GM18861 (cell line): ENCODE results near the gene RNF123.
"Not testable (repeated sequence)": the region's sequence is repeated elsewhere in the genome, so short reads cannot be mapped to it uniquely, and the experiment has no call there.

Experiments
- ATAC-seq: cut with Tn5 transposase; IDR thresholded peaks from one replicate; pipeline ENCODE4 v1.9.1; 2021; ENCODE audit not compliant: unreplicated experiment

Gene RNF123

GRCh38 chr3:49738067-49738713 is 48.8 kb downstream of the RNF123 start:
- ATAC-seq: no peak

- no peak for ATAC-seq
Measured at GRCh38 chr3:49740427-49740826, 51.1 kb downstream of the RNF123 start.

GRCh38 chr3:49745986-49746385 is 56.6 kb downstream of the RNF123 start:
- ATAC-seq: no peak

DNA sequence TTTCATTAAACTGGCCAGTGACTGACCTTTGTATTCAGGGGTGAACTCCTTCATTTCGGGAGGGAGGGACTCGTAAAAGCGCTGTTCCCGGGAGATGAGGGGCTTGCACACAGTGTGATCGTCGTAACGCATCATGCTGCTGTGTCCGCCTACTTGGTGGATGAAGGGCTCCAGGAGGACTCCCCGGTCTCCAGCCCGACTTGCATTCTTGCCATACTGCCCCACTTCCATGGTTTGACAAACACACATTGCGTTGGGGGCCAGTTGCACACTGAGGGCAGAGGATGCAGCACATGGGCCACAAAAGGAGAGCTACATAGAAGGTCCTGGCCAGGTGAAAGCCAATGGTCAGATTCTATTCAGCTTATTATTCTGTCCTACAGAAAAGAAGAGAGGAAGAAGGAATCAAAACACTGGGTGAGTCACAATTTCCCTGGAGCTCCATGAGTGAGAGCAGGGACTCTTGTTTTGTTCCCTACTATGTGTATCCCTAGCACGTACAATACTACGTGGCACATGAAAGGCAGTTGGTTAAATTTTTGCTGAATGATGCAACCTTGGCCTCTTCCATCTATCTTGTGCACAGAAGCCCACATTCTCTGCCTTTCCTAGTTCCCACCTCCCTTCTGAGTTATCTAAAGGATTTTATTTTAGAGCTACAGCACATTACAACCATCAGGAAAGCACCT is 58.6 kb downstream of the RNF123 start:
- ATAC-seq: no peak

DNA sequence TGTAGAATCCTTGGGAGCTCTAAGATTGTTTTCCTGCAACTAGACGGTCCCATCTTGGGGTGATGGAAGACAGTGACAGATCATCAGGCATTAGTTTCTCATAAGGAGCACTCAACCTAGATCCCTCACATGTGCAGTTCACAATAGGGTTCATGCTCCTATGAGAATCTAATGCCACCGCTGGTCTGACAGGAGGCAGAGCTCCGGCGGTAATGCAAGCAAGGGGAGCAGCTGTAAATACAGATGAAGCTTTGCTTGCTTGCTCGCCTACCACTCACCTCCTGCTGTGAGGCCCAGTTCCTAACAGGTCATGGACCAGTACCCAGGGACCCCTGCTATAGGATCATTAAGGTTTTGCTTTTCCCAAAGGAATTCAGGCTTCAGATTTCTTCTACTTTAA is 59.5 kb downstream of the RNF123 start:
- not testable (repeated sequence) for ATAC-seq

DNA sequence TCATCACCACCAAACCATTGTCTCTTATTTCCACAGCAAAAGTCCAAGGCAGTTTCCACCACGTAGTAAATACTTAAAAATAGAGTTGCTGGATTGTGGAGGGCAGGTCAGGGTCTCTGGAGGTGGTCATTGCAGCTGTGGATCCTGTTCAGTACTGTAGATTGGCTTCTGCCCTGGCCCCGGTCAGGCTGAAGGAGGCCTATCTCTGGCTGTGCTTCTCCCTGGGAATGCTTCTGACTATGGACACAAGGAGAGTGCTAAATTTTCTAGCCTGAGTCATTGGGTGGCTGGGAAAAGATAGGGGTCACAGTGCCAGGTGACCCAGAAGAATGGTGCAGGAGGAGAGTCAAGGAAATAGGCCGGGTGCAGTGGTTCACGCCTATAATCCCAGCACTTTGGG is 60.7 kb downstream of the RNF123 start:
- no peak for ATAC-seq

DNA sequence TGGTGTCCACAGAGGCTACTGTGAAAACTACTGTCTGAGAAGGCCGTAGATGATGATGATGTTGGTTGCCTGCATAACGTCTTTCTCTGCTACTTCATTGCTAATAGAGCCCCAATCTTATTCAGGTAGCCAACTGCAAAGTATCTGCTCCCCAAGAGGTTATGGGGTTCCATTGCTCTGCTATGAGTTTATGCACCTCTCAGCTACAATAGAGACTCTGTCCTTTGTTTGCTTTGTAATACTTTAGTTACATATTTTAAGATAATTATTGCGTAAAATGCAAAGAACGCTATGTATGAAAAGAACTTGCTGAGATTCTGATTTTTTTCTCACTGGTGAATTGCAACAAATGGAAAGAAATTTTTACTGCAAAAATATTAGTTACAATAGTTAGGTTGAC is 62.1 kb downstream of the RNF123 start:
- no peak for ATAC-seq

- no peak for ATAC-seq
Measured at GRCh38 chr3:49754536-49754935, 65.2 kb downstream of the RNF123 start.

DNA sequence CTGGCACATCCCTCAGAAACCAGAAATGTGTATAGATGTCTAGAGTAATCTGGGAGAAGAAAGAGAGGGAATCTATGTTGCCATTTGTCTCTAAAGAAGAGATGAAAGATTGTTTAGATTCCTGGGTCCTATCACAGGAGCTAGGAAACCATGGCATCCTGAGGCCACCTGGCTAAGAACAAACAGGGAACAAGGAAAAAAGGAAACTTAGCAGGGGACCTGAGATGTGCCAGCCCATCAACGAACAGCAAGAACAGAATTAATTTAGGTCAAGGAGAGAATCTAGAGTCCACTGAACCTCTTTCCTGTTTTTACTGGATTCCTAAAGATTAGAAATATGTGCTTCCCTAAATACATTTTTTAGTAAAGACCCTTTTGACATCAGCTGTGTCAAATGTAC is 66.7 kb downstream of the RNF123 start:
- no peak for ATAC-seq

DNA sequence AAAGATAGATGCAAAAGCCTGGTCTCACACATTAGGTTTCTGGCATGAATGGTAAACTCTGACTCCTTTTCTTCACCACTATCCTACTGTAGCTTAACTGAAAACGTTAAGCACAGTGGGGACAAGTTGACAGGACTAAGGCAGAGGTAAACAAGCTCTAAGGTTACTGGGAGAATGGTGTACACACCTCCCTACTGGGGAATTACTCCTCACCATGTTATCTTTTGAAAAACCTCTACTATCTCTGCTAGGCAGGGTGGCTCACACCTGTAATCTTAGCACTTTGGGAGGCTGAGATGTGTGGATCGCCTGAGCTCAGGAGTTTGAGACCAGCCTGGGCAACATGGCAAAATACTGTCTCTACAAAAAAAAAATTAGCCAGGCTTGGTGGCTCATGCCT is 67.8 kb downstream of the RNF123 start:
- no peak for ATAC-seq

DNA sequence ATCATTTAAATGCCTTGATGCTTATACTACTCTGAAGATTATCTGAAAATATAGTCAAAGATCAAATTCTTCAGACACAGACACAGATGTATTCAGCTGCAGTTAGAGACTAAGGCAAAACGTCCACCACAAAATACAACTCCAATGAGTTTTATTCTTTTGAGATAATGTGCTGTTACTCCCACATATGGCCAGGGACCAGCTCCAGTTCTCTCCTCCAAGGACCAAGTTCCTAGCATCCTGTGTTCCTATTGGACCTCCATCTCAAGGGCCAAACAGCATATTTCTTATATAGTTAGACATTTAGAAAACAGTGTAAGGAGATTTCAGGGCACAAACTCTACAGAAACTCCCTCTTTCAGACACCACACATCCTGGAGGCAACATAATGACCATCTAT is 69.9 kb downstream of the RNF123 start:
- no peak for ATAC-seq

- ATAC-seq: no peak
Measured at GRCh38 chr3:49761661-49762060, 72.3 kb downstream of the RNF123 start.

GRCh38 chr3:49763981-49764380 is 74.6 kb downstream of the RNF123 start:
- ATAC-seq: no peak

DNA sequence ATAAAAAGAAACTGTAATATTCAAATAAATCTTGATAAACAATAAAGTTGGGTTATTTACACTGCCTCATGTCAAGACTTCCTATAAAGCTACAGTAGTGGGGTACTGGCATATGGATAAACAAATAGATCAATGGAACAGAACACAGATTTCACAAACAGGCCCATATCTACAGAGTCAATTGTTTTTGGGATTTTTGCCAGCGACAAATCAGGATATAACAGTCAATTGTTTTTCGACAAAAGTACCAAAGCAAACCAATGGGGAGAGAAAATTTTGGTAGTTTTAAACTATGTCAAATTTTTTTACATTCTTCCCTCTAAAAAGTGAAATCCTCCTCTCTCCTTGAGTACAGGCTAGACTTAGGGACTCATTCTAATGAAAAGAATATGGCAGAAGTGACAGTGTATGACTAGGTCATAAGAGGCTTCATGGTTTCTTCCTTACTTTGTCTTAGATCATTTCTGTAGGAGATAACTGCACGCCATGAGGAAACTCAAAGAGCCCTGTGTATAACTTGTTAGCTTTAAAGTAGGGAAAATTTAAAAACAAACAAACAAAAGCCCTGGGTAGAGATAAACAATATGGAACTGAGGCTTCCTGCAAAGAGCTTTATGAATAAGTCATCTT is 80.0 kb downstream of the RNF123 start:
- no peak for ATAC-seq

GRCh38 chr3:49769926-49770325 is 80.6 kb downstream of the RNF123 start:
- no peak for ATAC-seq
